ENCODE measurements around the gene SPART. TPM values are rescaled to one million over a fixed set of nuclear protein-coding genes. Genes with fewer than 3 reads are reported as not detected.
A peak's percentile ranks its signal among the peaks of the same experiment; 100 is the strongest.

The SPART gene
- total and polyA plus RNA-seq, 9 of the 15 experiments (the other 6 are each of a cell fraction or from before 2014, with no cell fraction given) = 18.7 to 79.0 (median 41.0) TPM

DNA sequence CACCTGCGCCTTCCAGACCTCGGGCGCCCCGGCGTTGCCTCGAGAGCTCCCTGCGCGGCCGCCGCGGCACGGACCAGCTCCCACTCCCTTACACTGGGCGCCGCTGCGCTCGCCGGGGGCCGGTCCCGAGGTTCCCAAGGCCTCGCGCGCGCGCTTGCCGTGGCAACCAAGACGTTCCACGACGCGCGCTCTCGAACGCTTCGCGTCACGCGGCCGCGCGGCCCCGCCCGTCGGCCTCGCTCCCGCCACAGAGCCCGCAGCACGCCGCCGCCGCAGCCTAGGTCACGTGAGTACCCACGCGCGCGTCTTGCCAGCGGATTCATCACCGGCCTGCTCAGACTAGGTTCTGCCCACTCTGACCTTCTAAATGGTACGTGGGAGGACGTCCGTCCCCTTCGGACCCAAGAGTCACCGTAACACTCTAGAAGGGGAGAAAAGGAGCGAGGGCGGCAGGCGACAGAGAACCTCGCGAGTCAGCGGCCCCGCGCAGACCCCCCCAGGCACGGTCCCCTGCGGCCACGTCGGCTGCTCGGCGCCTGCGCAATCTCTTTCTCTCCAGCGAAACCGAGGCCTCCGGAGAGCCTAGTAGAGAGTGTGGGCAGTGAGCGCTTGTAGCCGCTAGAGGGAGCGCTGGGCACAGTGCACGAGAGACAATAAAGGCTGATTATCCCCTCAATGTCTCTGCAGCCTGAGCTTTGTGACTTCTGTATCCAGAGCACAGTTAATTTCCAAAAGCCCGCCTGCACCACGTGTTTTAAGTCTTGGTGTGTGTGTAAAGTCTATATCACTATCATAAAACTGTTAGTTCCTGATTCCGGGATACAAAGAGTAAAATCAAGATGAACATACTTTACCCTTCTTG lies at the start of gene SPART (continued):
- TF ChIP-seq JUN (IDR thresholded peaks at IDR 0.05; ENCODE audit: borderline replicate concordance, low read depth, low read length) = no peak
- TF ChIP-seq JUN (CRISPR knock-in tag; IDR thresholded peaks at IDR 0.05; ENCODE audit: borderline replicate concordance) = 0 out of 2 replicates have a peak, but pooled peaks have one; percentile 36
- TF ChIP-seq ZNF263 (CRISPR knock-in tag; IDR thresholded peaks at IDR 0.05; ENCODE audit: borderline replicate concordance) = peak; percentile 48; the same call in 1 of the 2 replicates
- no peak for TF ChIP-seq DIDO1 (tag; IDR thresholded peaks at IDR 0.05; ENCODE audit: low read depth)
- no peak for TF ChIP-seq NR1H2 (CRISPR knock-in tag; IDR thresholded peaks at IDR 0.05)
- TF ChIP-seq, protein P1, sequence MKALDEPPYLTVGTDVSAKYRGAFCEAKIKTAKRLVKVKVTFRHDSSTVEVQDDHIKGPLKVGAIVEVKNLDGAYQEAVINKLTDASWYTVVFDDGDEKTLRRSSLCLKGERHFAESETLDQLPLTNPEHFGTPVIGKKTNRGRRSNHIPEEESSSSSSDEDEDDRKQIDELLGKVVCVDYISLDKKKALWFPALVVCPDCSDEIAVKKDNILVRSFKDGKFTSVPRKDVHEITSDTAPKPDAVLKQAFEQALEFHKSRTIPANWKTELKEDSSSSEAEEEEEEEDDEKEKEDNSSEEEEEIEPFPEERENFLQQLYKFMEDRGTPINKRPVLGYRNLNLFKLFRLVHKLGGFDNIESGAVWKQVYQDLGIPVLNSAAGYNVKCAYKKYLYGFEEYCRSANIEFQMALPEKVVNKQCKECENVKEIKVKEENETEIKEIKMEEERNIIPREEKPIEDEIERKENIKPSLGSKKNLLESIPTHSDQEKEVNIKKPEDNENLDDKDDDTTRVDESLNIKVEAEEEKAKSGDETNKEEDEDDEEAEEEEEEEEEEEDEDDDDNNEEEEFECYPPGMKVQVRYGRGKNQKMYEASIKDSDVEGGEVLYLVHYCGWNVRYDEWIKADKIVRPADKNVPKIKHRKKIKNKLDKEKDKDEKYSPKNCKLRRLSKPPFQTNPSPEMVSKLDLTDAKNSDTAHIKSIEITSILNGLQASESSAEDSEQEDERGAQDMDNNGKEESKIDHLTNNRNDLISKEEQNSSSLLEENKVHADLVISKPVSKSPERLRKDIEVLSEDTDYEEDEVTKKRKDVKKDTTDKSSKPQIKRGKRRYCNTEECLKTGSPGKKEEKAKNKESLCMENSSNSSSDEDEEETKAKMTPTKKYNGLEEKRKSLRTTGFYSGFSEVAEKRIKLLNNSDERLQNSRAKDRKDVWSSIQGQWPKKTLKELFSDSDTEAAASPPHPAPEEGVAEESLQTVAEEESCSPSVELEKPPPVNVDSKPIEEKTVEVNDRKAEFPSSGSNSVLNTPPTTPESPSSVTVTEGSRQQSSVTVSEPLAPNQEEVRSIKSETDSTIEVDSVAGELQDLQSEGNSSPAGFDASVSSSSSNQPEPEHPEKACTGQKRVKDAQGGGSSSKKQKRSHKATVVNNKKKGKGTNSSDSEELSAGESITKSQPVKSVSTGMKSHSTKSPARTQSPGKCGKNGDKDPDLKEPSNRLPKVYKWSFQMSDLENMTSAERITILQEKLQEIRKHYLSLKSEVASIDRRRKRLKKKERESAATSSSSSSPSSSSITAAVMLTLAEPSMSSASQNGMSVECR (CRISPR knock-in tag; IDR thresholded peaks at IDR 0.05) = 0 out of 2 replicates have a peak, but pooled peaks have one; percentile 35
- TF ChIP-seq MEIS2 (IDR thresholded peaks at IDR 0.05; ENCODE audit: partially characterized antibody) = peak; percentile 10
- TF ChIP-seq, protein P2, sequence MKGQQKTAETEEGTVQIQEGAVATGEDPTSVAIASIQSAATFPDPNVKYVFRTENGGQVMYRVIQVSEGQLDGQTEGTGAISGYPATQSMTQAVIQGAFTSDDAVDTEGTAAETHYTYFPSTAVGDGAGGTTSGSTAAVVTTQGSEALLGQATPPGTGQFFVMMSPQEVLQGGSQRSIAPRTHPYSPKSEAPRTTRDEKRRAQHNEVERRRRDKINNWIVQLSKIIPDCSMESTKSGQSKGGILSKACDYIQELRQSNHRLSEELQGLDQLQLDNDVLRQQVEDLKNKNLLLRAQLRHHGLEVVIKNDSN (CRISPR knock-in tag; IDR thresholded peaks at IDR 0.05) = peak; percentile 85
- TF ChIP-seq KLF16 (IDR thresholded peaks at IDR 0.05) = 0 out of 2 replicates have a peak, but pooled peaks have one; percentile 31
- peak; percentile 64 for TF ChIP-seq SMC3 (conservative IDR thresholded peaks at IDR 0.05; ENCODE audit: insufficient read depth, low read depth, low read length)
- TF ChIP-seq, protein P3, sequence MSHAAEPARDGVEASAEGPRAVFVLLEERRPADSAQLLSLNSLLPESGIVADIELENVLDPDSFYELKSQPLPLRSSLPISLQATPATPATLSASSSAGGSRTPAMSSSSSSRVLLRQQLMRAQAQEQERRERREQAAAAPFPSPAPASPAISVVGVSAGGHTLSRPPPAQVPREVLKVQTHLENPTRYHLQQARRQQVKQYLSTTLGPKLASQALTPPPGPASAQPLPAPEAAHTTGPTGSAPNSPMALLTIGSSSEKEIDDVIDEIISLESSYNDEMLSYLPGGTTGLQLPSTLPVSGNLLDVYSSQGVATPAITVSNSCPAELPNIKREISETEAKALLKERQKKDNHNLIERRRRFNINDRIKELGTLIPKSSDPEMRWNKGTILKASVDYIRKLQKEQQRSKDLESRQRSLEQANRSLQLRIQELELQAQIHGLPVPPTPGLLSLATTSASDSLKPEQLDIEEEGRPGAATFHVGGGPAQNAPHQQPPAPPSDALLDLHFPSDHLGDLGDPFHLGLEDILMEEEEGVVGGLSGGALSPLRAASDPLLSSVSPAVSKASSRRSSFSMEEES (CRISPR knock-in tag; IDR thresholded peaks at IDR 0.05) = peak; percentile 95
- TF ChIP-seq, protein P4, sequence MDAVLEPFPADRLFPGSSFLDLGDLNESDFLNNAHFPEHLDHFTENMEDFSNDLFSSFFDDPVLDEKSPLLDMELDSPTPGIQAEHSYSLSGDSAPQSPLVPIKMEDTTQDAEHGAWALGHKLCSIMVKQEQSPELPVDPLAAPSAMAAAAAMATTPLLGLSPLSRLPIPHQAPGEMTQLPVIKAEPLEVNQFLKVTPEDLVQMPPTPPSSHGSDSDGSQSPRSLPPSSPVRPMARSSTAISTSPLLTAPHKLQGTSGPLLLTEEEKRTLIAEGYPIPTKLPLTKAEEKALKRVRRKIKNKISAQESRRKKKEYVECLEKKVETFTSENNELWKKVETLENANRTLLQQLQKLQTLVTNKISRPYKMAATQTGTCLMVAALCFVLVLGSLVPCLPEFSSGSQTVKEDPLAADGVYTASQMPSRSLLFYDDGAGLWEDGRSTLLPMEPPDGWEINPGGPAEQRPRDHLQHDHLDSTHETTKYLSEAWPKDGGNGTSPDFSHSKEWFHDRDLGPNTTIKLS (IDR thresholded peaks at IDR 0.05; ENCODE audit: borderline replicate concordance, low read depth) = peak; percentile 93
- peak; percentile 82 for TF ChIP-seq CXXC5 (CRISPR knock-in tag; IDR thresholded peaks at IDR 0.05)
- TF ChIP-seq ATF1 (CRISPR knock-in tag; IDR thresholded peaks at IDR 0.05) = no peak
- peak; percentile 74 for TF ChIP-seq ATF1 (tag; IDR thresholded peaks at IDR 0.05)
- peak; percentile 74 for TF ChIP-seq POLR2A (conservative IDR thresholded peaks at IDR 0.05)
- TF ChIP-seq CREM (IDR thresholded peaks at IDR 0.05; ENCODE audit: low read depth) = peak; percentile 55
- peak; percentile 27; the same call in 1 of the 2 replicates for TF ChIP-seq POLR2AphosphoS5 (IDR thresholded peaks at IDR 0.05; ENCODE audit: control insufficient read depth, insufficient read depth, low read depth, low read length)
- TF ChIP-seq ZSCAN29 (IDR thresholded peaks at IDR 0.05) = no peak
- TF ChIP-seq NR2C2 (CRISPR knock-in tag; IDR thresholded peaks at IDR 0.05) = no peak
- TF ChIP-seq NR2C2 (tag; IDR thresholded peaks at IDR 0.05) = no peak

All from K562 (cell line).